Measurements from ENCODE around the gene TBC1D12.

Gene TBC1D12

DNA sequence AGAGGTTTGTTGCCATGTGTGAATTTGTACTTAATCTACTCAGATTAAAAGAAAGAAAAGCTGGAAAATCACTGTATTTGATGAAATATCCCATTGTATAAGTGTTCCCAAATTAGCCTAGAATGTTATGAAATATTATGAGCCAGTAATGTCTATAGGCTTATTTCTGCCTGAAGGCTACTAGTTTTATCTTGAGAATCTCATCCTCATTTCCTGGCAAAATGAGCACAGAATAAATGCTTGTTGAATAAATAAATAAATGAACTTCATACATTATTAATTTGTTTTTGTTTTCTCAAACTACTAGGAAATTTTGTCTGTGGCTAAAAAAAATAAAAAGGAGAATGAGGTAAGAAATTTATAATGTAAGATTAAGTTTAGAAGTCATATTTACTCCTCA lies 168.7 kb downstream of the TBC1D12 start:
- POLR2A ChIA-PET: no interaction called here
- CTCF ChIA-PET: no interaction called here
- no peak for DNase-seq (ENCODE audit: extremely low spot score)
- TF ChIP-seq CTCF (IDR thresholded peaks at IDR 0.05; ENCODE audit: control extremely low read depth, extremely low read depth, low read depth, missing control alignments): no peak

GRCh38 chr10:94571528-94571927 lies 169.2 kb downstream of the TBC1D12 start:
- POLR2A ChIA-PET: no interaction called here
- no peak for TF ChIP-seq CTCF (IDR thresholded peaks at IDR 0.05; ENCODE audit: control extremely low read depth, extremely low read depth, low read depth, missing control alignments)
- CTCF ChIA-PET: no interaction called here
- no peak for DNase-seq (ENCODE audit: extremely low spot score)

DNA sequence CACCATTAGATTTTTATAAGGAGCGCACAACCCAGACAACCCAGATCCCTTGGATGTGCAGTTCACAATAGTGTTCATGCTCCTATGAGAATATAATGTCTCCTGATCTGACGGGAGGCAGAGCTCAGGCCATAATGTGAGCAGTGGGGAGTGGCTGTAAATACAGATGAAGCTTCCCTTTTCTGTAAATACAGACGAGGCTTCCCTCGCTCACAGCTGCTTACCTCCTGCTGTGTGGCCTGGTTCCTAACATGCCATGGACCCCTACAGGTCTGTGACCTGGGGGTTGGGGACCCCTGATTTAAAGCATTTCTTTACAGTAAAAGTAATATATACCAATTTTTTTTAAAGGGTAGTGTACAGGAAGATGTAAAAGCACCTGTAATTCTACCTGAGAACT lies 176.4 kb downstream of the TBC1D12 start:
- CTCF ChIA-PET: interaction anchor here (1.3 to 2.0 kb wide), 3 partner anchors 14 to 23 kb away, joined by 3 to 6 read pairs (median 4); no protein-coding TSS in a partner anchor
- POLR2A ChIA-PET: no interaction called here
- TF ChIP-seq CTCF (IDR thresholded peaks at IDR 0.05; ENCODE audit: control extremely low read depth, extremely low read depth, low read depth, missing control alignments): no peak
- DNase-seq (ENCODE audit: extremely low spot score): no peak

DNA sequence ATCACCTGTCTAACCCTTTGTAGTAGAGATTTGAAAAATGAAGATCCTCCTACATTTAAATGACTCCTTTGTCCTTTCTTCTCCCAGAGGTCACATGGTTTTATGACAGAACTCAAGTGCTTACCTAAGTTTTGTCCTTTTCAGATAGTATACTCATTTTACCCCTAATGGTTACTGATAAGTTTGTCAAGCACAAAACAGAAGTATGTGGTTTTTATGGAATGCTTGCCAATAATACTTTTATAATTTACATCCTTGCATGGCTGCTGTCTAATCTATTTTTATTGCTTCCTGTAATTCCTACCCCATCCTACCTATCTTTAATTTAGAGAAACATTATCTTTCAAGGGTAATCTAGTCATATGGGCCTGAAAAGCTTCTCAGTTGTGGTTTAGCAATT lies 180.8 kb downstream of the TBC1D12 start:
- CTCF ChIA-PET: no interaction called here
- DNase-seq (ENCODE audit: extremely low spot score): no peak
- POLR2A ChIA-PET: no interaction called here
- no peak for TF ChIP-seq CTCF (IDR thresholded peaks at IDR 0.05; ENCODE audit: control extremely low read depth, extremely low read depth, low read depth, missing control alignments)

Data from GM10248 (cell line).